Lower lobe of right lung (tissue), 2 donors: ENCODE results near the gene TET1. TPM values are rescaled to one million over a fixed set of nuclear protein-coding genes. Genes with fewer than 3 reads are reported as not detected.
A peak's percentile ranks its signal among the peaks of the same experiment; 100 is the strongest.
"Not testable (repeated sequence)": the region's sequence is repeated elsewhere in the genome, so short reads cannot be mapped to it uniquely, and the experiment has no call there.

Experiments
- ATAC-seq, 2 donors: fragments of 200-7000 bp; cut with Tn5 transposase; one replicate each; pipeline ENCODE4 v1.9.1; 2020 to 2022; ENCODE audit warnings: mild to moderate bottlenecking in 2 of 2, moderate library complexity in 2 of 2
- DNase-seq: peaks from one replicate; pipeline ENCODE4 v3.0.0-alpha.2; 2020
- H3K27ac ChIP-seq: fragments of 200-600 bp; one replicate; pipeline ENCODE4 v1.8.0; 2022
- H3K27me3 ChIP-seq: fragments of 200-600 bp; one replicate; pipeline ENCODE4 v1.8.0; 2022; ENCODE audit warnings: low read depth
- H3K36me3 ChIP-seq: fragments of 200-600 bp; one replicate; pipeline ENCODE4 v1.8.0; 2022; ENCODE audit warnings: mild to moderate bottlenecking
- H3K4me1 ChIP-seq: fragments of 200-600 bp; one replicate; pipeline ENCODE4 v1.8.0; 2022
- H3K4me3 ChIP-seq: fragments of 200-600 bp; one replicate; pipeline ENCODE4 v1.8.0; 2022; ENCODE audit warnings: mild to moderate bottlenecking
- H3K9me3 ChIP-seq: fragments of 200-600 bp; one replicate; pipeline ENCODE4 v1.8.0; 2022
- CTCF ChIP-seq: fragments of 200-600 bp; IDR thresholded peaks from one replicate; pipeline ENCODE4 v1.8.0; 2022; ENCODE audit warnings: antibody characterized with exemption, mild to moderate bottlenecking
- intact Hi-C: fragments of 100-400 bp; cut with DNase I; formaldehyde crosslinking; loops from one replicate; pipeline ENCODE4 v1.11.0; 2022
- total RNA-seq: library from RNA; stranded (reverse); fragmentation: NEBNext Ultra II Directional; extraction: Animal tissue kit (Norgen Biotek cat#: 25700); gene quantifications from one replicate; pipeline ENCODE4 v1.2.1, GENCODE V29; 2021
- donor health status: DM: no; HTN: yes; CAD: no; lungs with severe emphysema.

Gene TET1
- total RNA-seq, 1 donor from 2014 or later = 1.8 TPM

GRCh38 chr10:68705548-68705947, 145.4 kb downstream of the TET1 start:
- Histone ChIP-seq H3K4me1 (no peaks in the 10 kb centered on the region), H3K27me3 (no peaks in the 10 kb centered on the region), H3K27ac (no peak overlapping the region), H3K36me3 (no peaks in the 10 kb centered on the region), H3K9me3 (no peaks in the 10 kb centered on the region), H3K4me3 (no peak overlapping the region)
- DNase-seq (no peak), ATAC-seq (no peak)
- intact Hi-C loops = no loop called here
- TF ChIP-seq CTCF = no peak

GRCh38 chr10:68708987-68709386, 148.8 kb downstream of the TET1 start:
- intact Hi-C loops, H3K4me1 ChIP-seq, ATAC-seq, DNase-seq, H3K9me3 ChIP-seq, H3K4me3 ChIP-seq, H3K36me3 ChIP-seq, H3K27ac ChIP-seq, H3K27me3 ChIP-seq: not testable (repeated sequence)

- DNase-seq = peak; percentile 53
- H3K27ac ChIP-seq, H3K4me1 ChIP-seq, H3K27me3 ChIP-seq, ATAC-seq, intact Hi-C loops, H3K9me3 ChIP-seq, H3K4me3 ChIP-seq, H3K36me3 ChIP-seq: not testable (repeated sequence)
These were observed 152.9 kb downstream of the TET1 start for GRCh38 chr10:68713065-68713464.

GRCh38 chr10:68717435-68717834, 157.3 kb downstream of the TET1 start:
- no peaks in the 10 kb centered on the region for H3K9me3 ChIP-seq
- H3K4me1 ChIP-seq = peaks cover 6% of the 10 kb centered on the region
- TF ChIP-seq CTCF = no peak
- H3K36me3 ChIP-seq = no peaks in the 10 kb centered on the region
- ATAC-seq (no peak), DNase-seq (no peak)
- no peak overlapping the region for H3K27ac ChIP-seq
- no peaks in the 10 kb centered on the region for H3K27me3 ChIP-seq
- intact Hi-C loops = no loop called here
- no peak overlapping the region for H3K4me3 ChIP-seq

- H3K27me3 ChIP-seq = no peaks in the 10 kb centered on the region
- intact Hi-C loops = no loop called here
- peak within 1 kb of the TSS; percentile 97 for H3K27ac ChIP-seq
- H3K4me3 ChIP-seq = peak within 1 kb of the TSS; percentile 100
- DNase-seq (peak; percentile 99), ATAC-seq (peak; percentile 99 to 100)
- peaks cover 28% of the 10 kb centered on the region for H3K36me3 ChIP-seq
- TF ChIP-seq CTCF = no peak
- H3K4me1 ChIP-seq = peaks cover 12% of the 10 kb centered on the region
- H3K9me3 ChIP-seq = no peaks in the 10 kb centered on the region
These were observed 160.9 kb downstream of the TET1 start, which contains the start of gene CCAR1 for GRCh38 chr10:68720793-68721672. CCAR1 (plus strand) TSS chr10:68721239; CDS start chr10:68722505, 1,266 bp downstream.

GRCh38 chr10:68721673-68722335, 161.7 kb downstream of the TET1 start:
- Histone ChIP-seq H3K27ac (peak overlapping the region; percentile 97), H3K4me3 (peak overlapping the region; percentile 100), H3K4me1 (peaks cover 12% of the 10 kb centered on the region), H3K9me3 (no peaks in the 10 kb centered on the region), H3K36me3 (peaks cover 35% of the 10 kb centered on the region), H3K27me3 (no peaks in the 10 kb centered on the region)
- no peak for TF ChIP-seq CTCF
- intact Hi-C loops = no loop called here
- ATAC-seq = peak in 1 of 2 donors; percentile 55
- no peak for DNase-seq
